ENCODE results near the gene LRRFIP1. TPM values are rescaled to one million over a fixed set of nuclear protein-coding genes. Genes with fewer than 3 reads are reported as not detected.

The LRRFIP1 gene
- total and polyA plus RNA-seq, 10 of the 15 experiments (the other 5 are each of a cell fraction or from before 2014, with no cell fraction given), result 36.2 to 120 (median 74.3) TPM

GRCh38 chr2:237691908-237692600 lies 64.7 kb downstream of the LRRFIP1 start (continued):
- TF ChIP-seq, protein P1, sequence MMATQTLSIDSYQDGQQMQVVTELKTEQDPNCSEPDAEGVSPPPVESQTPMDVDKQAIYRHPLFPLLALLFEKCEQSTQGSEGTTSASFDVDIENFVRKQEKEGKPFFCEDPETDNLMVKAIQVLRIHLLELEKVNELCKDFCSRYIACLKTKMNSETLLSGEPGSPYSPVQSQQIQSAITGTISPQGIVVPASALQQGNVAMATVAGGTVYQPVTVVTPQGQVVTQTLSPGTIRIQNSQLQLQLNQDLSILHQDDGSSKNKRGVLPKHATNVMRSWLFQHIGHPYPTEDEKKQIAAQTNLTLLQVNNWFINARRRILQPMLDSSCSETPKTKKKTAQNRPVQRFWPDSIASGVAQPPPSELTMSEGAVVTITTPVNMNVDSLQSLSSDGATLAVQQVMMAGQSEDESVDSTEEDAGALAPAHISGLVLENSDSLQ (IDR thresholded peaks at IDR 0.05), result no peak
- no peak for TF ChIP-seq NR2C2 (IDR thresholded peaks at IDR 0.05; ENCODE audit: borderline replicate concordance, control insufficient read depth, insufficient read length, low read depth)
- TF ChIP-seq ELK1 (IDR thresholded peaks at IDR 0.05; ENCODE audit: low read depth, low read length), result no peak
- no peak for TF ChIP-seq HSF1 (IDR thresholded peaks at IDR 0.05; ENCODE audit: low read depth, low read length)
- TF ChIP-seq, protein P2, sequence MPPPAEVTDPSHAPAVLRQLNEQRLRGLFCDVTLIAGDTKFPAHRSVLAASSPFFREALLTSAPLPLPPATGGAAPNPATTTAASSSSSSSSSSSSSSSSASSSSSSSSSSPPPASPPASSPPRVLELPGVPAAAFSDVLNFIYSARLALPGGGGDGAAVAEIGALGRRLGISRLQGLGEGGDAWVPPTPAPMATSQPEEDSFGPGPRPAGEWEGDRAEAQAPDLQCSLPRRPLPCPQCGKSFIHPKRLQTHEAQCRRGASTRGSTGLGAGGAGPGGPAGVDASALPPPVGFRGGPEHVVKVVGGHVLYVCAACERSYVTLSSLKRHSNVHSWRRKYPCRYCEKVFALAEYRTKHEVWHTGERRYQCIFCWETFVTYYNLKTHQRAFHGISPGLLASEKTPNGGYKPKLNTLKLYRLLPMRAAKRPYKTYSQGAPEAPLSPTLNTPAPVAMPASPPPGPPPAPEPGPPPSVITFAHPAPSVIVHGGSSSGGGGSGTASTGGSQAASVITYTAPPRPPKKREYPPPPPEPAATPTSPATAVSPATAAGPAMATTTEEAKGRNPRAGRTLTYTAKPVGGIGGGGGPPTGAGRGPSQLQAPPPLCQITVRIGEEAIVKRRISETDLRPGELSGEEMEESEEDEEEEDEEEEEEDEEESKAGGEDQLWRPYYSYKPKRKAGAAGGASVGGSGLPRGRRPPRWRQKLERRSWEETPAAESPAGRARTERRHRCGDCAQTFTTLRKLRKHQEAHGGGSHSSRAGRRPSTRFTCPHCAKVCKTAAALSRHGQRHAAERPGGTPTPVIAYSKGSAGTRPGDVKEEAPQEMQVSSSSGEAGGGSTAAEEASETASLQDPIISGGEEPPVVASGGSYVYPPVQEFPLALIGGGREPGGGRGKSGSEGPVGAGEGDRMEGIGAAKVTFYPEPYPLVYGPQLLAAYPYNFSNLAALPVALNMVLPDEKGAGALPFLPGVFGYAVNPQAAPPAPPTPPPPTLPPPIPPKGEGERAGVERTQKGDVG (CRISPR knock-in tag; IDR thresholded peaks at IDR 0.05), result no peak
- TF ChIP-seq NR2F1 (conservative IDR thresholded peaks at IDR 0.05), result peak; percentile 78
- peak; percentile 86 for TF ChIP-seq LARP7 (IDR thresholded peaks at IDR 0.05)
- no peak for TF ChIP-seq KDM1A (IDR thresholded peaks at IDR 0.05; ENCODE audit: borderline replicate concordance)
- TF ChIP-seq, protein P3, sequence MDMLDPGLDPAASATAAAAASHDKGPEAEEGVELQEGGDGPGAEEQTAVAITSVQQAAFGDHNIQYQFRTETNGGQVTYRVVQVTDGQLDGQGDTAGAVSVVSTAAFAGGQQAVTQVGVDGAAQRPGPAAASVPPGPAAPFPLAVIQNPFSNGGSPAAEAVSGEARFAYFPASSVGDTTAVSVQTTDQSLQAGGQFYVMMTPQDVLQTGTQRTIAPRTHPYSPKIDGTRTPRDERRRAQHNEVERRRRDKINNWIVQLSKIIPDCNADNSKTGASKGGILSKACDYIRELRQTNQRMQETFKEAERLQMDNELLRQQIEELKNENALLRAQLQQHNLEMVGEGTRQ (IDR thresholded peaks at IDR 0.05; ENCODE audit: borderline replicate concordance, low read depth, low read length), result no peak
- TF ChIP-seq RFX5 (IDR thresholded peaks at IDR 0.05; ENCODE audit: low read depth, low read length), result no peak
- TF ChIP-seq CREB1 (IDR thresholded peaks at IDR 0.05; ENCODE audit: low read depth), result 0 out of 2 replicates have a peak, but pooled peaks have one; percentile 17
- peak; percentile 71 for TF ChIP-seq POLR2A (IDR thresholded peaks at IDR 0.05; ENCODE audit: low read depth, low read length)
- 0 out of 2 replicates have a peak, but pooled peaks have one; percentile 49 for TF ChIP-seq CHD1 (IDR thresholded peaks at IDR 0.05; ENCODE audit: low read depth, low read length)
- no peak for TF ChIP-seq STAT1 (conservative IDR thresholded peaks at IDR 0.05)
- peak; percentile 77 for TF ChIP-seq SMARCA5 (IDR thresholded peaks at IDR 0.05)
- TF ChIP-seq SREBF1 (IDR thresholded peaks at IDR 0.05; ENCODE audit: low read length), result no peak
- TF ChIP-seq ZZZ3 (IDR thresholded peaks at IDR 0.05; ENCODE audit: control insufficient read depth, insufficient read length, low read depth), result no peak
- TF ChIP-seq SP1 (IDR thresholded peaks at IDR 0.05; ENCODE audit: low read depth, low read length), result no peak
- no peak for TF ChIP-seq ZNF622 (IDR thresholded peaks at IDR 0.05)
- no peak for TF ChIP-seq MTA3 (IDR thresholded peaks at IDR 0.05; ENCODE audit: borderline replicate concordance, low read length)
- TF ChIP-seq FOS (IDR thresholded peaks at IDR 0.05; ENCODE audit: borderline replicate concordance, extremely low read depth, insufficient read length), result no peak
- TF ChIP-seq TCF3 (IDR thresholded peaks at IDR 0.05; ENCODE audit: borderline replicate concordance, insufficient read depth, low read depth, low read length), result peak; percentile 46; the same call in 1 of the 2 replicates
- TF ChIP-seq IKZF2 (IDR thresholded peaks at IDR 0.05), result no peak
- 0 out of 2 replicates have a peak, but pooled peaks have one; percentile 50 for TF ChIP-seq TCF12 (IDR thresholded peaks at IDR 0.05; ENCODE audit: low read depth, low read length)

Data from GM12878 (cell line).